Measurements from ENCODE around the gene BLM. TPM values are rescaled to one million over a fixed set of nuclear protein-coding genes. Genes with fewer than 3 reads are reported as not detected.

The BLM gene
- total RNA-seq, 2 experiments from 2014 or later, result 59.4 to 63.7 TPM

DNA sequence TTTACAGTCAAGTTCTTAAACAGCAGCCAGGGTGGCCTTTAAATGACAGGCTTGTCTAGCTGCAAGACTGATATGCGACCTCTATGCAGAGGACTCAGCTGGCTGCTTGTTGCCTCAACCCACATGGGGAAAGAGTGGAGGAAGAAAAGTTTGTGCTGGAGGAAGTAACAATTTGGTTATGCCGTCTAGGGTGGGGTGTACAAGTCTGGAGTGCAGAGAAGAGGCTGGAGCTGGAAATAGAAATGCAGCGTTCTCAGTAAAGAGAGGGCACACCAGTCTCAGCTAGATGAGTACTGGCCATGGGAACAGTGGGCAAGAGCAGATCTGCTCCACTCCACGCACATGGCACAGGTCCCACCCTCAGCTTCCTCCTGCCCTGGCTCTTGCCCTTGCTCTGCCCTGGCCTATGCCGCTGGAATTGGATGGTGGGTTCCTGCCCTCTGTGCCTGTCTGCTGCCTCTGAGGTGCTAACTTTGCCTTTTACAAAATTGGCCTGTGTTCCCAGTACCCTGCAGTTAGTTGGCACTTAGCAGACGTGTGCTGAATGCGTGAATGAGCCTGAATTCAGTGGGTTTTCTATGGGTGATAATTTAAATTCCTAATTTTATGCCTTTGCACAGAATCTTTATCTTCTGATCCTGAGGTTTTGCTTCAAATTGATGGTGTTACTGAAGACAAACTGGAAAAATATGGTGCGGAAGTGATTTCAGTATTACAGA, 91.5 kb downstream of the BLM start:
- H3K27me3 Mint-ChIP-seq, result no peaks in the 10 kb centered on the region
- H3K9me3 Mint-ChIP-seq, result no peaks in the 10 kb centered on the region
- CTCF ChIA-PET, result interaction anchor here (1.2 to 2.5 kb wide), 8 partner anchors 9 to 161 kb away, joined by 3 to 15 read pairs (median 6); partner anchors contain the start of gene HDDC3
- peak overlapping the region; percentile 86 for H3K27ac Mint-ChIP-seq
- peaks cover 69% of the 10 kb centered on the region for H3K4me1 Mint-ChIP-seq
- H3K36me3 Mint-ChIP-seq (ENCODE audit: low read depth), result peaks cover 83% of the 10 kb centered on the region
- no peak for DNase-seq
- no peak overlapping the region for H3K4me3 Mint-ChIP-seq
- POLR2A ChIA-PET, result interaction anchor here (0.7 to 3.5 kb wide), 9 partner anchors 8 to 149 kb away, joined by 3 to 29 read pairs (median 13); partner anchors contain the start of genes BLM and FES

DNA sequence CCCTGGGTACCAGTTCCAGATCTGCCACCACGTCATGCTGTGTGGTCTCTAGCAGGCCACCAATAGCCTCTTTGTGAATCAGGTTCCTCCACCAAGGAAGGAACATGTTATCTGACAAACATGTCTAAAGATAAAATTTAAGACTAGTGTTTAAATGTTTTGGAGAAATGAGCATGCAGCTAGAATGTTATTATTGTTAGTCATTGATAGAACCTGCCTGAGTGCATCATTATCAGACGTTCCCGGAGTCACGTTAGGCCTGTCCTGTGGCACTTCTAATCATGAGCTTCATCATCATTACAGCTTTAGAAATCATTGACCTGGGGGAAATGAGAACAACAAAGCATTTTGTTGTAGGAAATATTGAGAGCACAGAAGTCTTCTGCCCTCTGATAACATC, 92.4 kb downstream of the BLM start:
- H3K4me3 Mint-ChIP-seq, result no peak overlapping the region
- DNase-seq, result no peak
- CTCF ChIA-PET, result interaction anchor here (1.1 to 1.6 kb wide), 2 partner anchors 9 to 76 kb away, joined by 3 to 6 read pairs; no protein-coding TSS in a partner anchor
- no peaks in the 10 kb centered on the region for H3K27me3 Mint-ChIP-seq
- H3K27ac Mint-ChIP-seq, result peak overlapping the region; percentile 33
- H3K9me3 Mint-ChIP-seq, result no peaks in the 10 kb centered on the region
- peaks cover 83% of the 10 kb centered on the region for H3K36me3 Mint-ChIP-seq (ENCODE audit: low read depth)
- peaks cover 77% of the 10 kb centered on the region for H3K4me1 Mint-ChIP-seq
- POLR2A ChIA-PET, result interaction anchor here (1.3 to 9.9 kb wide), 2 partner anchors 30 to 60 kb away, joined by 4 to 120 read pairs; no protein-coding TSS in a partner anchor

DNA sequence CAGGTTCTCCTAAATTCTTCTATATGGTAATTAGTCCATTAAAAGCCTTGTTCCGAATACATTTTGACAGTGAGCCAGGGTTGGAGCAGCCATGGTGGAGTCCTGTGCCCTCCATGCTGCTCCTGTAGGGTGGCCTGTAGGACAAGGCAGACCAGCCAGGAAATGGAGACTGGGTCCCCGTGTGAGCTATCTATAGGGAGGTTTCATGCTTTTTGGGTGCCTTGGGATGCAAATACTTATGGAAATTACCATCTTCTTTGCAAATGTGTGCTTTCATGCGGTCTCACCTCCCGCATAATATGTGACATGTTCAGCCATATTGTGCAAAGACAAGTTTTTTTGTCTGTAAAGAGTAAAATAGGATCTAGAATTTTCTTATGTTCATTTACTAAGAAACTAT, 93.2 kb downstream of the BLM start:
- ChIA-PET POLR2A (interaction anchor here (1.3 to 9.9 kb wide), 4 partner anchors 18 to 59 kb away, joined by 4 to 157 read pairs (median 132); no protein-coding TSS in a partner anchor), CTCF (interaction anchor here (0.6 to 1.1 kb wide), 2 partner anchors 8 to 95 kb away, joined by 3 read pairs; no protein-coding TSS in a partner anchor)
- no peak overlapping the region for H3K27ac Mint-ChIP-seq
- peaks cover 85% of the 10 kb centered on the region for H3K4me1 Mint-ChIP-seq
- H3K36me3 Mint-ChIP-seq (ENCODE audit: low read depth), result peaks cover 89% of the 10 kb centered on the region
- H3K27me3 Mint-ChIP-seq, result no peaks in the 10 kb centered on the region
- no peaks in the 10 kb centered on the region for H3K9me3 Mint-ChIP-seq
- H3K4me3 Mint-ChIP-seq, result no peak overlapping the region
- no peak for DNase-seq

DNA sequence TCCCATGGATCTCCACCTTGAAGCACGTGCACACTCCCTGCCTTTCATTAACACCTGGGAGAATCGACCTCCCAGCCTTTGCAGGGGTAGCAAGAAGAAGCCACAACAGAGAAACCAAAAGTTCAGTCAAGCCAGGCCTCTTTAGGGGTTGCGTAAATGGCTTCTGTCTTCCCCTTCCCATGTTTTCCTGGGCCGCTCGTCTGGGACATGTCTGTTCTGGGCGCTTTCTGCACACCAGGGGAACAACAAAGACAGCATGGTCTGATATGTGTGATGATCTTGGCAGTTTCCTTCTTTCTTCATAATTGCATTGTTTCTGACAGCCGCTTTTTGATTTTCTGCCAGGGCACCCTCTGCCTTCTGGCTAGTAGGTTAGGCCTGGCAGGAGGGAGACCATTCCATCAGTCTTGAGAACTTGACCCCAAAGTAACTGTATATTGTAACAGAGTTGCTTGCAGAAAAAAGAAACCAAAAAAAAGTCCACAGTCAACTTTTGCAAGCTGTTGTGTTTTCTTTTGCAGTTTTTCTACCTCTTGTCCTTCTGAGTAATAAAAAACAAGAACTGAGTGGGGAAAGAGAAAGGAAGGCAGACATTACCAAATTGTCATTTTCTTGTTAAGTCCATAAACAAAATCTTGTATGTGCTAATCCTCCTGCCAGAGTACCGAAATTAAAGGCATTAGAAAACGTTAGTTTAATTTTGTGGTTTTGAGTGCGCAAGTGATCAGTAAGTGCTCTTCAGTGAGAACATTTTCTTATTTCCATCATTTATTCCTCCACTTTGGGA, 95.2 kb downstream of the BLM start:
- H3K27ac Mint-ChIP-seq, result peak overlapping the region; percentile 93
- POLR2A ChIA-PET, result interaction anchor here (3.0 to 9.9 kb wide), 6 partner anchors 16 to 120 kb away, joined by 19 to 157 read pairs (median 92); partner anchors contain the start of gene HDDC3
- H3K36me3 Mint-ChIP-seq (ENCODE audit: low read depth), result peaks cover 91% of the 10 kb centered on the region
- CTCF ChIA-PET, result interaction anchor here (0.8 to 4.4 kb wide), 3 partner anchors 22 to 121 kb away, joined by 3 to 17 read pairs (median 4); no protein-coding TSS in a partner anchor
- no peak overlapping the region for H3K4me3 Mint-ChIP-seq
- no peak for DNase-seq
- H3K9me3 Mint-ChIP-seq, result no peaks in the 10 kb centered on the region
- H3K4me1 Mint-ChIP-seq, result peaks cover 96% of the 10 kb centered on the region
- no peaks in the 10 kb centered on the region for H3K27me3 Mint-ChIP-seq

DNA sequence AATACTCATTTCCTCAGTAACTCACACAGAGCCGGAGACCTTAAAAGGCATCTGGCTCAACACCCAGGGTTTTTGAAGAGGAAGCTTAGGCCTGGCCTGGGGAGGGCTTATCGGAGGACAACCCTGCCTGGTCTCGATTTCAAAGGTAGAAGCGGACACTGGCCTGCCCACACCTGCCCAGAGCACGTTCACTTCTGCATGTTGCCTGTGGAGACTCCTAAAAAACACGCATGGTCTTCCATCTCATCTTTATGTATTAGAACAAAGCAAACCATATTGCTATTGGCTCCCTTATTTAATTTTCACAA, 95.8 kb downstream of the BLM start:
- ChIA-PET CTCF (interaction anchor here (0.6 to 4.4 kb wide), 5 partner anchors 23 to 121 kb away, joined by 3 to 17 read pairs (median 3); no protein-coding TSS in a partner anchor), POLR2A (interaction anchor here (1.0 to 9.9 kb wide), 8 partner anchors 15 to 119 kb away, joined by 4 to 157 read pairs (median 44); partner anchors contain the start of genes BLM and HDDC3)
- H3K4me3 Mint-ChIP-seq, result no peak overlapping the region
- DNase-seq, result no peak
- no peaks in the 10 kb centered on the region for H3K27me3 Mint-ChIP-seq
- peaks cover 96% of the 10 kb centered on the region for H3K4me1 Mint-ChIP-seq
- no peaks in the 10 kb centered on the region for H3K9me3 Mint-ChIP-seq
- peaks cover 85% of the 10 kb centered on the region for H3K36me3 Mint-ChIP-seq (ENCODE audit: low read depth)
- H3K27ac Mint-ChIP-seq, result peak overlapping the region; percentile 93

DNA sequence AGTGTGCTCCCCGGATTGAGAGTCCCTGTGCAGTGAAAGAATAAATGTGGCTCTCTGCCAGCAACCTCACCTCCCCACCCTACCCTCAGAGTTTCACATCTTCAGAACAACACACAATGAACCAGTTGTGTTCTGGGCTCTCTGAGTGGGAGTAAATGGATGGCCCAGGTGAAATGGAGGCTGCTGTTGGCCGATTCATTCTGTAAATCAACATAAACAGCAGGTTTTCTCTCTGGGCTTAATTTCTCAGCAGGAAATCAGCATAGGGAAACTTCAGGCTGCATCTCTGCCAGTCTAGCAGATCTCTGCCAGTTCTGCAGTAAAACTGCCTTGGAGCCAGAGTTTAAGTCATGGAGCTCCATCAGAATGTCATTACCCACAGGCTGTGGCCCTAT, 96.6 kb downstream of the BLM start:
- POLR2A ChIA-PET, result interaction anchor here (1.0 to 9.9 kb wide), 15 partner anchors 10 to 119 kb away, joined by 3 to 157 read pairs (median 19); partner anchors contain the start of genes BLM, FES and HDDC3
- Mint-ChIP-seq H3K27me3 (no peaks in the 10 kb centered on the region), H3K4me3 (peak overlapping the region; percentile 44), H3K36me3 (ENCODE audit: low read depth) (peaks cover 76% of the 10 kb centered on the region), H3K9me3 (no peaks in the 10 kb centered on the region), H3K27ac (peak overlapping the region; percentile 93), H3K4me1 (peaks cover 96% of the 10 kb centered on the region)
- no peak for DNase-seq
- CTCF ChIA-PET, result interaction anchor here (0.6 to 4.4 kb wide), 7 partner anchors 16 to 114 kb away, joined by 3 to 17 read pairs (median 3); no protein-coding TSS in a partner anchor

DNA sequence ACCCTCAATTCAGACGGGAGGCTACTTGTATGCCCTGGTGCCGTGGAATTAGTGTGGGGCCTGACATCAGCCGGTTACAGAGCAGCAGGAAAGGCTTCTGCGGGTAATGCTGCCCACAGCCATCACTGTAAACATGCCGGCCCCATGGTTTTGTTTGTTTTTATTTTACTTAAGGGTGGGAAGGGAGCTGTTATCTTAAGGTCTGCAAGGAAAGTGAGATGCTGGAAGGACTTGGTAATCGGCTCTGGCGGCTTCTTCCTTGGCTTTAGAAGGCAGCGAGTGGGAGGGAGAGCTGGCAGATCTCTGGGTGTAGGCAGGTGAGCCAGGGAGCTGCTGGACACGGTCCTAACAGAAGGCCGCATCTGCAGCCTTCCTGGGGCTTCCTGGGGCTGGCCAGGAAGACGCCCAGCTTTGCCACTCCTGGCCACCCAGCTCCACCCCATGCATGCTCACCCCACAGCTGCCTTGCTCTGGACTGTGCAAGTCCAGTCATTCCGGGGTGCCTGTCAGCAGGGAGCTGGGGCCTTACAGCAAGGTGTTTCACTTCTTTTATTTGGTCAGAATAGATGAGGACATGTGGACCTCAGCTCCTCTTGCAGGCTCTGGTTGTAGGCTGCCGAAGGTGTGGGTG, 97.2 kb downstream of the BLM start:
- POLR2A ChIA-PET, result interaction anchor here (0.7 to 9.9 kb wide), 20 partner anchors 8 to 118 kb away, joined by 3 to 157 read pairs (median 10); partner anchors contain the start of genes BLM, FES, HDDC3 and MAN2A2
- CTCF ChIA-PET, result interaction anchor here (0.7 to 4.4 kb wide), 14 partner anchors 16 to 1239 kb away, joined by 3 to 17 read pairs (median 4); partner anchors contain the start of genes BLM, HDDC3, MAN2A2 and TICRR
- H3K9me3 Mint-ChIP-seq, result no peaks in the 10 kb centered on the region

DNA sequence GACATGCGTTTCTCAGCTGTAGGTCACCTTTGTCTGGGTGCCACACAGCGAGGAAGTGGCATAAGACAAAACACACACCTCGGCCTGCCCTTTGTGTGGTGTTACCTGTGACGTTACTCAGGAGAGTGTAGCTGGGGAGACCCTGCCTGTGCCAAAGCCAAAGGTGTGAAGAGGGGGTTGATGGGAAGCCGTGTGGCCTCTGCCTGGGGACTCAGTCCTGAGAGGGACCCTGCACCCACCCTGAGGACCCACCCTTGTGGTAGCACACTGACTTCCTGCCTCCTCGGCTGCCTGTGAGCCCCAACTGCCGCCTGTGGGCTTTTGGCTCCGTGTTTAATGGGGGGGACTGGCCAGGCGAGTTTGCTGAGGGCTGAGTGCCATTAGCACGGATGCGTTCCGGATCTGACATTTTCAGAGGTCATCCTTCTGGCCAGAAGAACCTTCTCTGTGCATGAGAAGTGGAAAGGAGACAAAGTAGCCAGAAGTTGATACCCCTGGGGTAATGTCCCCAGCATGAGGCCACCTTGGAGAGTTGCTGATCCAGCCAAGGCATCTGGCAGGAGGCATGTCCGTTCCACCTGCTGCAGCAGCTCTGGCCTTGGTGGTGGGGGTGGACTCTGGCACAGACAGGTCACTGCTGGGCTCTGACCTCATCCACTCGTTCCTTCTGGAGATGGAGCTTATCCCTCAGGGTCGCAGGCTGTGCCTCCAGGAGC, 99.4 kb downstream of the BLM start:
- Mint-ChIP-seq H3K27me3 (no peaks in the 10 kb centered on the region), H3K27ac (peak overlapping the region; percentile 93), H3K4me1 (peaks cover 89% of the 10 kb centered on the region), H3K36me3 (ENCODE audit: low read depth) (peaks cover 49% of the 10 kb centered on the region), H3K4me3 (no peak overlapping the region), H3K9me3 (no peaks in the 10 kb centered on the region)
- no peak for DNase-seq
- CTCF ChIA-PET, result interaction anchor here (1.0 to 2.7 kb wide), 11 partner anchors 9 to 415 kb away, joined by 3 to 15 read pairs (median 5); partner anchors contain the start of gene HDDC3
- POLR2A ChIA-PET, result interaction anchor here (0.6 to 9.9 kb wide), 16 partner anchors 7 to 99 kb away, joined by 3 to 157 read pairs (median 15); partner anchors contain the start of genes BLM, FES and MAN2A2

More for the DNA sequence above, 97.2 kb downstream of the BLM start:
- Mint-ChIP-seq H3K27me3 (no peaks in the 10 kb centered on the region), H3K4me3 (peak overlapping the region; percentile 43), H3K4me1 (peaks cover 93% of the 10 kb centered on the region), H3K36me3 (ENCODE audit: low read depth) (peaks cover 71% of the 10 kb centered on the region), H3K27ac (peak overlapping the region; percentile 93)
- no peak for DNase-seq

DNA sequence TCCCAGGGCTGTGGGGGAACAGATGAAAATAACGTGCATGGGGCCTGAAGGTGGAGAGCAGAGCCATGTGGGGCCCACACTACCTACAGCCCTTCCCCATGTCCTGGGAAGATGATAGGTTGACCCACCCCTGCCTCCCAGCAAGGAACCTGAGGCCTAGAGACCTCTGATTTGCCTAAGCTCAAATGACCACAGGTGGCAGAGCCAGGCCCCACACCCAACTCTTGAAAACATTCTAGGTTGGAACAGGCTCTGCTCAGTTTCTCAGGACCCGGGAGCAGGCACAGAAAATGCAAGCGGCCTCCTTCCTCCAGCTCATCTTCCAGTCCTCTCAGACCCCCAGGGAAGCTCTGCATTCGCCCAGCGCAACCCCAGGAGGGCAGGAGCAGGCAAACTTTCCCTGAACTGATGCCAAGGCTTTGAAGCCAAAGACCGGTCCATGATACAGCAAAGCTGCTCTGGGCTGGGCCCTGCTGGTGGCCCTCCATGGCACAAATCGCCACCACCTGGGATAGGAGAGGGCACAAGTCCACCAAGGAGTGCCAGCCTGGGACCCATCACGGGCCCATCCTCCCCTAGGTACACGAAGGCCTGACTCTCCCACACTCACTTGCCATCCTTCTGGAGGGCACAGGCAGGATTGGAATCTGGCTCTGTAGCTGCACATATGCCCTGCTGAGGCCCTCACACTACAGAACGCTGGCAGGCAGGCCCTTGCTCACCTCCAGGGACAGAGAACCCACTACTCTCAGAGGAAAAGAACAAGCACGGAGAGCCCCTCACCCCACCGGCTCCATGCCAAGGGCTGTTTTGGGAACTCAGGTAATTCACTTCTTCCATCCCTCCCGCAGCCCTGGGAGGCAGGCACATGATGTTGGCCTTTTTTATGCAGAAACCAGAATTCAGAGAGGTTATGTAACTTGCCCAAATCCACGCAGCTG, 100.2 kb downstream of the BLM start:
- Mint-ChIP-seq H3K36me3 (ENCODE audit: low read depth) (peaks cover 44% of the 10 kb centered on the region), H3K4me1 (peaks cover 86% of the 10 kb centered on the region), H3K4me3 (no peak overlapping the region), H3K27me3 (no peaks in the 10 kb centered on the region), H3K27ac (peak overlapping the region; percentile 93), H3K9me3 (no peaks in the 10 kb centered on the region)
- ChIA-PET POLR2A (interaction anchor here (0.6 to 9.9 kb wide), 14 partner anchors 10 to 114 kb away, joined by 3 to 157 read pairs (median 8); partner anchors contain the start of genes BLM and FES), CTCF (interaction anchor here (1.0 to 2.6 kb wide), 19 partner anchors 7 to 416 kb away, joined by 3 to 15 read pairs (median 6); partner anchors contain the start of gene HDDC3)
- no peak for DNase-seq

DNA sequence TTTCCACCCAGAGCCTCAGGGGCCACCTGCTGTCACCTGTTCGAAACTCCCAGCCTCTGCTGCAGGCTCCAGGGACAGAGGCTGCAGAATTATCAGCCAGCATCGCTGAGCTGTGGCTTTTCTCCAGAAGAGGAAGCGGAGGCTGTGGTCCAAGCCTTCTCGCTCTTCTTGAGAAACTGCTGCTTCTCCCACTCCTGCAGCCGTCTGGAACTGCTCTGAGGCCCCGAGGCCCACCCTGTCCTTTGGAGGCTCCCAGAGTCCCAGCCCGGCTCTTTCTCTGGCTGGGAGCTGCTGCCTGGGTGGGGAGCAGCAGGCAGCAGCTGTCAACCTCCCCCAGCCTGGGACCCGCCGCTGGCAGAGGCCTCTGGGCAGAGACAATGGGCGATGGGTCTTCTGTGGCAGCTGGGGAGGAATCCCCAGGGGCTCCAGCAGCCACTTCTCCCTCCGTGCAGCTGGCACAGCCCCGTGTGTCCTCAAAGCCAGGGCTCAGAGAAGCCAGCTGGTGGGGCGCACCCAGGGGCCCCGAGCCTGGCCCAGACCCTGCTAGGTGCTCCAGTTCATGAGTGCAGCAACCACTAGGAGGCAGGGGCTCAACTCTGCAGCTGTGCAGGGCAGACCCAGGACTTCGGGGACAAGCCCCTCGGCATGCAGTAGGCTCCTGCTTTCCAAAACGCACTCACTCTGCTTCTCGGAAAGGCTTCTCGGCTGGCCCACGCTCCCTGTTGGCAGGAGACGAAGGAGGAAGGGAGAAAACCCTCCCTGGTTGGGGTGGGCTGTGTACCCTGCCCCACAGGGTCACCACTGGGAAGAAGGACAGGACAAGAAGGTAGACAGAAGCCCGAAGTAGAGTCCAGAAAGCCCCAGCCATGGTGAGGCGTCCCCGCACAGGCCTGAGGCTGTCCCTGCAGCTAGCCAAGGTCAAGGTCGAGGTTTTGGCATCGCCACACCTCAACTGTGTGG, 101.4 kb downstream of the BLM start:
- peak; percentile 62 for DNase-seq
- ChIA-PET CTCF (interaction anchor here (0.7 to 2.6 kb wide), 18 partner anchors 8 to 170 kb away, joined by 3 to 15 read pairs (median 6); partner anchors contain the start of gene HDDC3), POLR2A (interaction anchor here (0.9 to 9.9 kb wide), 15 partner anchors 10 to 113 kb away, joined by 3 to 157 read pairs (median 7); partner anchors contain the start of genes BLM and MAN2A2)
- H3K36me3 Mint-ChIP-seq (ENCODE audit: low read depth), result peaks cover 34% of the 10 kb centered on the region
- no peaks in the 10 kb centered on the region for H3K27me3 Mint-ChIP-seq
- peak overlapping the region; percentile 18 for H3K4me3 Mint-ChIP-seq
- peak overlapping the region; percentile 93 for H3K27ac Mint-ChIP-seq
- no peaks in the 10 kb centered on the region for H3K9me3 Mint-ChIP-seq
- H3K4me1 Mint-ChIP-seq, result peaks cover 80% of the 10 kb centered on the region

All from activated CD4-positive, alpha-beta memory T cell treated with anti-CD3 and anti-CD28 coated beads, Interleukin-2, amount 10 ng/mL, durations not matched to agents 7 days and 5 days (primary cell).